Stimulated activated CD8-positive, alpha-beta memory T cell treated with anti-CD3 and anti-CD28 coated beads, Interleukin-7, amount 100 ng/mL, for 24 hours (primary cell): Measurements from ENCODE around the gene ITPR2.

Source experiments
- DNase-seq: peaks from one replicate; pipeline ENCODE4 v3.0.0-alpha.2; 2020; ENCODE audit warnings: low read depth

ITPR2 gene

DNA sequence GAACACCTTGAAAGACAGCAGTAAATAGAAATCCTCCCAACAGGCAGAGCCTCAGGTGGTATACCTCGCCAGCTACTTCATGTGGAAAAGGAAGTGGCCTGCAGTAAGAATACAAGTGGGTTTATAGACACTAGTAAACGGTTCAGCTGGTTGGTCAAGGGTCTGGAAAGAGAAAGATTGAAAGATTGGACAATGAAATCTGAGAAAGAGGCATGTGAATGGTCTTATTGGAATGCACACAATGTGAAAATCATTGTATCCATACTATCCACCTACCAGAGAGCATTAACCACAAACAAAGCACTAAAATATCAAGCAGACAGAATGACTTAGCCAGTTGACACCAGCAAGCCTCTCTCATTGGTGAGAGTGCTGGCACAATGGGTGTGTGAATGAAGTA lies 539.4 kb downstream of the ITPR2 start:
- no peak for DNase-seq

DNA sequence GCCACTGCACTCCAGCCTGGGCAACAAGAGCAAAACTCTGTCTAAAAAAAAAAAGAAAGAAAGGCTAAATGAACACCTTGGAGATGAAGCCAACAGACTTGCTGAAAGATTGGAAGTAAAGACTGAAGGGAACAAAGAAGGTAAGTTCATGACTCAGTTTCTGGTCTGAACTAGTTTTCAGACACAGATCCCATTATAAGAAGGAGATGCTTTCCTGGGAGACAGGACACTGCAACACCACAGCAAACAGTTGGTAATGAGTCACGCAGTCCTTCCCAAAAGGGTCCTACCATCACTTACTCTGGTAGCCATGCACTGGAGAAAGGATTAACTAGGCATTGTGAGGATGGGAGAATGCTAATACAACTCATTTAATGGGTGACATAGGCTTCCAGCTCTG lies 540.4 kb downstream of the ITPR2 start:
- no peak for DNase-seq

DNA sequence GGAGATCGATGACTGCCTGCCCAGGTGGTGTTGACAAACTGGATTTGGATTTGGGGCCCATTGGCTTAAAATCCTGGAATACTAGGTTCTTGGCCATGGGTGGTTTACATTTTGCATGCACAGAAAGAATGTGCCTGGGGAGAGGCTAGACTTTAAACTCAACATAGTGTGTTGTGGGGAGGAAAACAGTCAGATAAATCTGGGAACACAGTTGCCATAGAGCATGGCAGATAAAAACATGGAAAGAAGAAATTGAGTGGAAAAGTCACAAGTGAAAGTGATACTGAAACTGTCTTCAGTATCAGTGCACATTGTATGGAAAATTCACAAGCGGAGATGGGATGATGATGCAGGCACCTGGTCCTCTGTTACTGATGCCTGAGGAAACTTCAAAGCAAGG lies 542.4 kb downstream of the ITPR2 start:
- no peak for DNase-seq

DNA sequence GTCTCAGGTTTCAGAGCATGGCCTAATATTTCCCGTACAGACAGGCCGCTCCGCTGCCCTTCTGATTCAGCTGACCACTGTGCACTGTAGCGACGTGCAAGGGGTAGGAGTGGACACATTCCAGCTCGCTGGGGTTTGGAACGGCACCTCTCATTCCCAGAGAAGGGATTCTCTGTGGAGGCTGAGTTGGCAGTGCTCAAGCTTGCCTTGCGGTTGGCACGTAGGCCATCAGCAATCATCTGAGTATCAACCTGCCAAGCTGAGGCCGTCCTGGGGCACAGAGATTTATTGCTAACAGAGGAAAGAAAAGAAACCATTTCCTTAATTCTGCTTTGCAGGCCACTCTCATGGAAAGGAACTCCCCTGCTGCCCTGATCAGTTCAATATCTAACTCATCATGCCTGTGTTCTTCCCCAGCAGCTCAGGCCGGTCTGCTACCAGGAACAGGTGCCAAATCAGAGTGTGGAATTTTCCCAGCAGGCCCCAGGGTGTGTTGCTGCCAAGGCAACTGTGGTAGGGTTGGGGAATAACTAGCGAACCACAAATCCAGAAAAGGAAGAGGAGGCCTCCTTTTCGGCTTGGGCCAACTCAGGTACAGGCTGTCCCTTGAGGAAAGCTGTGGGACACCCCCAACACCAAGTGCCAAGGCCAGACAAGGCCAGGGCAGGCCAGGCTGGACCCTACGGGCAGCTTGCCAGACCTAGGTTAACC lies 545.2 kb downstream of the ITPR2 start:
- no peak for DNase-seq
